HTR-8/SVneo (cell line): ENCODE data around the gene RAB3A.

Experiments used
- DNase-seq: peaks from one replicate; pipeline ENCODE4 v3.0.0; 2011; ENCODE audit warnings: low spot score, mixed read lengths; ENCODE audit not compliant: insufficient read length
- FAIRE-seq: peaks from 2 replicates; lab custom pipeline; 2011; peaks lifted over from hg19 to GRCh38; lab: Jason Lieb, UNC

RAB3A gene

GRCh38 chr19:18155095-18156087 lies 48.5 kb downstream of the RAB3A start:
- FAIRE-seq (no peak), DNase-seq (no peak)

- FAIRE-seq = no peak
- DNase-seq = no peak
Measured at GRCh38 chr19:18153556-18154134, 50.2 kb downstream of the RAB3A start.

- DNase-seq (peak; percentile 98), FAIRE-seq (peak; percentile 99)
Measured at GRCh38 chr19:18152817-18153555, 50.9 kb downstream of the RAB3A start, which contains the start of gene PIK3R2. PIK3R2 (plus strand) TSS chr19:18153163; CDS start chr19:18155880, 2,717 bp downstream.

- FAIRE-seq = no peak
- DNase-seq = peak; percentile 98
Measured at GRCh38 chr19:18152442-18152816, 51.4 kb downstream of the RAB3A start.

- FAIRE-seq (no peak), DNase-seq (no peak)
Measured at GRCh38 chr19:18150776-18151624, 52.8 kb downstream of the RAB3A start.

GRCh38 chr19:18149596-18149975 lies 54.3 kb downstream of the RAB3A start:
- FAIRE-seq = no peak
- no peak for DNase-seq

GRCh38 chr19:18147396-18147795 lies 56.4 kb downstream of the RAB3A start:
- DNase-seq (no peak), FAIRE-seq (no peak)
